HFF-Myc (cell line): ENCODE data around the gene SP140.
"Not testable (repeated sequence)": the region's sequence is repeated elsewhere in the genome, so short reads cannot be mapped to it uniquely, and the experiment has no call there.

Source experiments
- DNase-seq: peaks from one replicate; pipeline ENCODE4 v3.0.0-alpha.2; 2011; ENCODE audit warnings: low read depth; ENCODE audit errors: extremely low read depth
- H3K4me3 ChIP-seq: replicated peaks from 2 replicates; pipeline ENCODE4 v1.5.1; 2011; ENCODE audit warnings: low read depth, mild to moderate bottlenecking, control low read depth, low read length
- CTCF ChIP-seq: IDR thresholded peaks from 2 replicates; pipeline ENCODE4 v1.5.1; 2012; ENCODE audit warnings: mild to moderate bottlenecking, low read depth, low read length, control low read depth; ENCODE audit errors: missing control alignments

The SP140 gene

DNA sequence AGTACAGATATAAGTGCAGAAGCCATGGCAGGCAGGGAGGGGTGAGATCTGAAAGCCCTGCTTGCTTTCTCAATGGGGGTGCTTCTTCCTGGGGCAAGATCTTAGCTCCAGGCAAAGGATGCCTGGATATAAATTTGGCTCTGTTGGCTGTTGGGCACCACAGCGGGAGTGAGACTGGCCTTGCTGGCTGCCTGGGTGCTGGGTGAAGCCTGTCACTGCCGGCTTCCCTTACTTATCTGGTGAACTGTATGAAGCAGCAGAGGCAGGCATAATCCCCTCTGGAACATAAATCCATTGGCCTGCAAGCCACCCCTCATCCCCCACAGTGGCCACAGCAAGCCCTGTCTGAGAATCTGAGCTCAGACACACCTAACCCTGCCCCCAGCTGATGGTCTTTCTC lies 74.1 kb downstream of the SP140 start:
- no peak for TF ChIP-seq CTCF
- H3K4me3 ChIP-seq: no peak overlapping the region
- DNase-seq: no peak

DNA sequence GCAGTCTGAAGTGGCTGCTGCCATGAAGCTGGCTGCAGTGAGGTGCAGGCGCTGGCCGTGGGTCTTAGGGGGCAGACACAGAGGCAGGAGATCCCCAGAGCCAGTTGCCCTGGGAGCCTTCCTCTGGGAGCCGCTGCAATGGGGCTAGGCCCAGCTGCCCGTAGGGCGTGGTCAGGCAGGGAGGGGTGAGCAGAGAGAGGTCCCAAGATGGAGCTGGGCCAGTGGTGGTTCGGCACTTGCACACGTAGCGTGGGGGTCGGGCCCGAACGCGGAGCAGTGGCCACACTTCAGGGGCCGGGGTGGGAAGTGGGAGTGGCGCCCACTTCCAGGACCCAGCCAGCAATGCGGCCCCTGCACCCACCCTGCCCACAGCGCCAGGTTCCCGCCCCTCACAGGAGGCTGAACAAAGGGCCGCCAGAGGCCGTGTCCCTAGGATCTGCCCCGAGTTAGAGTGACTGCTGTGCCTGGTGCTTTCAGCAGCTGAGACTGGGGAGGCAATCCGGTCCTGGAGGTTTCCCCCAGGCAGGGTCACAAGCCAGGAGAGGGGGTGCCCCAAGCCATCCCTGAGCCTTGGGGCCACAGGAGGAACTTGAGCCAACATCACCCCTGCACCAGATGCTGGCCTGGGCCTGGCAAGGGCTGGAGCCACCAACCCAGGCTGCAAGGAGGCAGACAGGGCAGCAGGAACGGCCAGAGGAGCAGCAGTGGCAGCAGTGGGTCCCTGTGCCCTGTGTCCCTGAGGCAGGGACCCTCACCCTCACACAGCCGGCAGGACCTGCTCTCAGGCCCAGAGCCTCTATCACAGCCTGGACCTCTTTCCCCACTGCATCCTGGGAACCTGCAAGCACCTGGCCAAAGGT lies 80.1 kb downstream of the SP140 start:
- no peak for TF ChIP-seq CTCF
- H3K4me3 ChIP-seq: no peak overlapping the region
- DNase-seq: no peak

- DNase-seq: no peak
- no peak overlapping the region for H3K4me3 ChIP-seq
- no peak for TF ChIP-seq CTCF
These were observed 80.9 kb downstream of the SP140 start for GRCh38 chr2:230306474-230306873.

GRCh38 chr2:230307485-230307884 lies 81.9 kb downstream of the SP140 start:
- no peak for TF ChIP-seq CTCF
- H3K4me3 ChIP-seq: no peak overlapping the region
- no peak for DNase-seq

GRCh38 chr2:230308402-230309000 lies 83.0 kb downstream of the SP140 start:
- DNase-seq: no peak
- no peak for TF ChIP-seq CTCF
- no peak overlapping the region for H3K4me3 ChIP-seq

GRCh38 chr2:230310792-230311191 lies 85.3 kb downstream of the SP140 start:
- DNase-seq, H3K4me3 ChIP-seq: not testable (repeated sequence)

GRCh38 chr2:230311634-230312033 lies 86.1 kb downstream of the SP140 start:
- not testable (repeated sequence) for DNase-seq

GRCh38 chr2:230312638-230313037 lies 87.1 kb downstream of the SP140 start:
- no peak overlapping the region for H3K4me3 ChIP-seq
- DNase-seq: no peak
- no peak for TF ChIP-seq CTCF

More at GRCh38 chr2:230311634-230312033, 86.1 kb downstream of the SP140 start:
- not testable (repeated sequence) for H3K4me3 ChIP-seq
